H1 (cell line): ENCODE data around the gene CELF2.

Experiments used
- CBX5 ChIP-seq: fragments of 300-800, 300-1000 bp; sonication (generic); IDR thresholded peaks from 2 replicates; pipeline ENCODE4 v1.7.1; 2016; ENCODE audit warnings: antibody characterized with exemption, low read length, low read depth
- CTCF ChIP-seq, 3 experiments: IDR thresholded peaks; 1 replicate in 2 of 3; 2 replicates in 1 of 3; pipeline versions ENCODE4 v1.5.1 to v1.6.1; 2011; ENCODE audit warnings: low read length in 3 of 3, mild to moderate bottlenecking in 3 of 3, inconsistent platforms in 2 of 3, low read depth in 1 of 3, moderate library complexity in 1 of 3; ENCODE audit not compliant: insufficient read depth in 1 of 3; ENCODE audit errors: control extremely low read depth in 1 of 3
- EP300 ChIP-seq, 2 experiments: IDR thresholded peaks; 1 replicate in 1 of 2; 2 replicates in 1 of 2; pipeline ENCODE4 v1.6.1; 2011 to 2012; ENCODE audit warnings: low read depth in 2 of 2, low read length in 2 of 2, mild to moderate bottlenecking in 2 of 2, borderline replicate concordance in 1 of 2, inconsistent platforms in 1 of 2, moderate library complexity in 1 of 2
- EZH2 ChIP-seq: fragments of 200-600 bp; sonication (generic); IDR thresholded peaks from 2 replicates; pipeline ENCODE4 v1.7.1; 2012; ENCODE audit warnings: low read depth, mild to moderate bottlenecking, moderate library complexity, low read length, inconsistent platforms; ENCODE audit not compliant: severe bottlenecking
- FOSL1 ChIP-seq: IDR thresholded peaks from 2 replicates; pipeline ENCODE4 v1.6.1; 2011; ENCODE audit warnings: mild to moderate bottlenecking, low read depth, low read length, moderate library complexity; ENCODE audit not compliant: insufficient read depth
- HDAC6 ChIP-seq: IDR thresholded peaks from one replicate; pipeline ENCODE4 v1.7.1; 2012; ENCODE audit warnings: low read depth, mild to moderate bottlenecking, inconsistent platforms, low read length, moderate library complexity
- MAFK ChIP-seq: IDR thresholded peaks from 2 replicates; pipeline ENCODE4 v1.6.1; 2012; ENCODE audit warnings: low read depth, mild to moderate bottlenecking, improper control_type of control experiment, low read length
- MAX ChIP-seq: IDR thresholded peaks from 2 replicates; pipeline ENCODE4 v1.6.1; 2012; ENCODE audit warnings: inconsistent platforms
- POLR2A ChIP-seq, 2 experiments: IDR thresholded peaks; 1 replicate in 1 of 2; 2 replicates in 1 of 2; pipeline ENCODE4 v1.6.1; 2011; ENCODE audit warnings: low read depth in 2 of 2, low read length in 2 of 2, mild to moderate bottlenecking in 2 of 2; ENCODE audit errors: control extremely low read depth in 1 of 2
- POLR2AphosphoS5 ChIP-seq: IDR thresholded peaks from 2 replicates; pipeline ENCODE4 v1.6.1; 2011; ENCODE audit warnings: low read depth, low read length
- SIX5 ChIP-seq: IDR thresholded peaks from 2 replicates; pipeline ENCODE4 v1.6.1; 2011; ENCODE audit warnings: mild to moderate bottlenecking, low read depth, low read length
- SP1 ChIP-seq: IDR thresholded peaks from 2 replicates; pipeline ENCODE4 v1.6.1; 2011; ENCODE audit warnings: low read depth, low read length
- ZNF274 ChIP-seq: IDR thresholded peaks from 2 replicates; pipeline ENCODE4 v1.7.0; 2012; ENCODE audit warnings: low read length, borderline replicate concordance; ENCODE audit errors: extremely low read depth

DNA sequence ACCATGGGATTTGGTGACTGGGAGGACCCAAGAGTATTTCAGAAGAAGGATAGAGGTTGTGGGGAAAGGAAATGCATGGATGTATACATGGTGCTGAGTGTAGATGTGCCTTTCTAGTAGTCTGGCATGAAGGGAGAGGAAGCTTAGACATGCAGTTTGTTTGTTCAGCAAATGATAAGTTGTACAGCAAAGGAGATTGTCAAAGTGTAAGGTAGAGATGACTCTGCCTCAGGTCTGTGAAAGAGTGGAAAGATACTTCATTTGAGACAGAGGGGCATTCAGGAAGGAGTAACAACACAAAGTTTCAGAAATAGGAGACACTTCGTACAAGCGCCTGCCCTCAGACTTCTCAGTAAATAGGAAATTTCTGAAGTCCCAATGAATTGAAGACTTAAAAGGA, 152.3 kb downstream of the CELF2 start:
- TF ChIP-seq CTCF (IDR thresholded peaks at IDR 0.05; ENCODE audit: control extremely low read depth in 1 of 3, insufficient read depth in 1 of 3, low read depth in 1 of 3, low read length in 3 of 3) (no peak), EZH2 (no peak), MAX (no peak), HDAC6 (no peak), SP1 (no peak), ZNF274 (no peak), FOSL1 (no peak), POLR2A (IDR thresholded peaks at IDR 0.05; ENCODE audit: control extremely low read depth in 1 of 2, low read depth in 2 of 2, low read length in 2 of 2) (no peak), EP300 (IDR thresholded peaks at IDR 0.05; ENCODE audit: borderline replicate concordance in 1 of 2, low read depth in 2 of 2, low read length in 2 of 2) (no peak), MAFK (no peak), CBX5 (no peak), SIX5 (no peak), POLR2AphosphoS5 (no peak)
